GM18861 (cell line): Measurements from ENCODE around the gene OR5C1.
"Not testable (repeated sequence)": the region's sequence is repeated elsewhere in the genome, so short reads cannot be mapped to it uniquely, and the experiment has no call there.

Experiments
- ATAC-seq: cut with Tn5 transposase; IDR thresholded peaks from one replicate; pipeline ENCODE4 v1.9.1; 2021; ENCODE audit not compliant: unreplicated experiment

OR5C1 gene

GRCh38 chr9:122810306-122810946 lies 21.7 kb downstream of the OR5C1 start:
- ATAC-seq, result peak; percentile 93

GRCh38 chr9:122812736-122813135 lies 24.0 kb downstream of the OR5C1 start:
- ATAC-seq, result no peak

GRCh38 chr9:122814545-122814944 lies 25.8 kb downstream of the OR5C1 start:
- ATAC-seq, result no peak

- ATAC-seq, result no peak
Measured at GRCh38 chr9:122815544-122815943, 26.8 kb downstream of the OR5C1 start.

GRCh38 chr9:122816163-122816867 lies 27.6 kb downstream of the OR5C1 start:
- ATAC-seq, result no peak

- ATAC-seq, result no peak
Measured at GRCh38 chr9:122819326-122819725, 30.6 kb downstream of the OR5C1 start.

- no peak for ATAC-seq
Measured at GRCh38 chr9:122819791-122820489, 31.2 kb downstream of the OR5C1 start.

GRCh38 chr9:122820490-122820845 lies 31.7 kb downstream of the OR5C1 start:
- no peak for ATAC-seq

GRCh38 chr9:122821278-122821943 lies 32.7 kb downstream of the OR5C1 start:
- ATAC-seq, result no peak

- no peak for ATAC-seq
Measured at GRCh38 chr9:122822056-122822455, 33.3 kb downstream of the OR5C1 start.

GRCh38 chr9:122822938-122823337 lies 34.2 kb downstream of the OR5C1 start:
- no peak for ATAC-seq

GRCh38 chr9:122827761-122828093 lies 39.0 kb downstream of the OR5C1 start:
- peak; percentile 14 for ATAC-seq

- not testable (repeated sequence) for ATAC-seq
Measured at GRCh38 chr9:122828965-122829284, 40.2 kb downstream of the OR5C1 start.

- ATAC-seq, result no peak
Measured at GRCh38 chr9:122832194-122832593, 43.5 kb downstream of the OR5C1 start.

- ATAC-seq, result no peak
Measured at GRCh38 chr9:122835313-122835731, 46.6 kb downstream of the OR5C1 start.

GRCh38 chr9:122837266-122837850 lies 48.6 kb downstream of the OR5C1 start:
- ATAC-seq, result no peak

- ATAC-seq, result not testable (repeated sequence)
Measured at GRCh38 chr9:122838441-122838840, 49.7 kb downstream of the OR5C1 start.
